GM12878 (cell line): ENCODE data around the gene DOC2B. TPM values are rescaled to one million over a fixed set of nuclear protein-coding genes. Genes with fewer than 3 reads are reported as not detected.

ENCODE experiments used
- ATAC-seq: fragments of 200-7000 bp; cut with Tn5 transposase; 3 replicates; pipeline ENCODE4 v1.9.1; 2020; ENCODE audit warnings: mild to moderate bottlenecking, moderate library complexity
- BruUV-seq: library from RNA; stranded (reverse); fragments of 400-500 nt; replicated peaks from 2 replicates; lab custom pipeline; 2021; lab: Mats Ljungman, UMichigan
- CTCF ChIA-PET: fragments of 300-600 bp; sonication (Branson Sonifier 250); formaldehyde crosslinking; extraction: SDS; loops from one replicate; lab custom pipeline; 2021; ENCODE audit warnings: inconsistent platforms; lab: Yijun Ruan, JAX
- POLR2A ChIA-PET: fragments of 350-600 bp; formaldehyde crosslinking; extraction: SDS; loops from one replicate; lab custom pipeline; 2021; ENCODE audit warnings: inconsistent platforms; lab: Charles Lee
- RAD21 ChIA-PET: fragments of 300-600 bp; sonication (Branson Sonifier 250); formaldehyde crosslinking; loops from one replicate; lab custom pipeline; 2023; ENCODE audit warnings: antibody characterized with exemption; ENCODE audit not compliant: unreplicated experiment; lab: Charles Lee
- SMC1A ChIA-PET: fragments of 300-600 bp; sonication (Branson Sonifier 250); formaldehyde crosslinking; loops from one replicate; lab custom pipeline; 2023; ENCODE audit not compliant: unreplicated experiment, uncharacterized antibody; lab: Charles Lee
- DNase-seq: peaks from one replicate; pipeline ENCODE4 v3.0.0-alpha.2; 2011; ENCODE audit warnings: low read depth, low spot score
- FAIRE-seq: peaks from 3 replicates; lab custom pipeline; 2011; peaks lifted over from hg19 to GRCh38; lab: Jason Lieb, UNC
- H2AFZ ChIP-seq: 2 replicates; pipeline ENCODE4 v1.6.0; 2011; ENCODE audit warnings: low read depth, low read length, control low read depth; ENCODE audit not compliant: control insufficient read depth
- H3K27ac ChIP-seq: 2 replicates; pipeline ENCODE4 v1.5.1; 2011; ENCODE audit warnings: control low read depth; ENCODE audit not compliant: control insufficient read depth, insufficient read depth
- H3K27me3 ChIP-seq, 2 experiments: replicated peaks in 1 of 2; 2 replicates each; pipeline versions ENCODE4 v1.6.0 to v1.6.1; 2011; ENCODE audit warnings: low read length in 1 of 2; ENCODE audit not compliant: control insufficient read depth in 2 of 2, insufficient read depth in 2 of 2
- H3K36me3 ChIP-seq, 2 experiments: 2 replicates each; pipeline ENCODE4 v1.5.1; 2011; ENCODE audit warnings: low read length in 1 of 2; ENCODE audit not compliant: control insufficient read depth in 2 of 2, insufficient read depth in 2 of 2
- H3K4me1 ChIP-seq: 2 replicates; pipeline ENCODE4 v1.6.1; 2011; ENCODE audit warnings: mild to moderate bottlenecking, low read length, moderate library complexity, mixed read lengths; ENCODE audit not compliant: control insufficient read depth, insufficient read depth
- H3K4me2 ChIP-seq: 2 replicates; pipeline ENCODE4 v1.6.0; 2011; ENCODE audit warnings: control low read depth; ENCODE audit not compliant: control insufficient read depth, insufficient read depth
- H3K4me3 ChIP-seq: fragments of 200-600 bp; sonication (generic); 2 replicates; pipeline ENCODE4 v1.5.1; 2016
- H3K79me2 ChIP-seq: 2 replicates; pipeline ENCODE4 v1.6.0; 2011; ENCODE audit warnings: low read length; ENCODE audit not compliant: control insufficient read depth, insufficient read depth
- H3K9ac ChIP-seq: 2 replicates; pipeline ENCODE4 v1.8.0; 2011; ENCODE audit warnings: low read length, control low read depth, mixed read lengths; ENCODE audit not compliant: control insufficient read depth, insufficient read depth
- H3K9me3 ChIP-seq: replicated peaks from 3 replicates; pipeline ENCODE4 v1.5.1; 2011; ENCODE audit warnings: mild to moderate bottlenecking, low read length; ENCODE audit not compliant: control insufficient read depth, insufficient read depth
- H4K20me1 ChIP-seq: 2 replicates; pipeline ENCODE4 v1.6.0; 2011; ENCODE audit not compliant: control insufficient read depth, insufficient read depth
- CREB1 ChIP-seq: IDR thresholded peaks from 2 replicates; pipeline ENCODE4 v1.6.1; 2012; ENCODE audit warnings: low read depth, mild to moderate bottlenecking, inconsistent platforms
- E2F4 ChIP-seq: IDR thresholded peaks from 2 replicates; pipeline ENCODE4 v1.6.1; 2012; ENCODE audit warnings: low read depth, low read length, improper control_type of control experiment
- JUNB ChIP-seq: IDR thresholded peaks from 2 replicates; pipeline ENCODE4 v1.6.1; 2016; ENCODE audit warnings: antibody characterized with exemption, mild to moderate bottlenecking
- MYB ChIP-seq: fragments of 150-350 bp; IDR thresholded peaks from 2 replicates; pipeline ENCODE4 v1.6.1; 2014; ENCODE audit warnings: mild to moderate bottlenecking, low read depth, low read length, borderline replicate concordance
- NR2C2 ChIP-seq: IDR thresholded peaks from 2 replicates; pipeline ENCODE4 v1.6.1; 2011; ENCODE audit warnings: borderline replicate concordance, low read depth; ENCODE audit not compliant: control insufficient read depth, insufficient read length
- SMC3 ChIP-seq: IDR thresholded peaks from 2 replicates; pipeline ENCODE4 v1.6.1; 2011; ENCODE audit warnings: low read length, improper control_type of control experiment, borderline replicate concordance
- SREBF2 ChIP-seq: IDR thresholded peaks from 2 replicates; pipeline ENCODE4 v1.6.1; 2012; ENCODE audit warnings: mild to moderate bottlenecking, low read length
- WGBS: methylation state at CpG from one replicate; pipeline ENCODE4 v1.1.6; 2016; ENCODE audit warnings: low lambda C conversion rate; ENCODE audit not compliant: insufficient replicate concordance, insufficient coverage; ENCODE audit errors: missing lambda C conversion rate; 5-methylcytosine and 5-hydroxymethylcytosine counted together
- in situ Hi-C: fragments of 300-500 bp; cut with MboI; formaldehyde crosslinking; loops from 9 replicates; pipeline ENCODE4 v1.14.3; 2018; ENCODE audit warnings: mixed read lengths
- intact Hi-C: fragments of 100-400 bp; cut with micrococcal nuclease; formaldehyde crosslinking; loops from one replicate; pipeline ENCODE4 v1.14.2; 2022; ENCODE audit not compliant: unreplicated experiment
- polyA plus RNA-seq, 11 experiments: library from polyadenylated mRNA; depleted of rRNA in 4 of 11; unstranded in 6 of 11; stranded (reverse) in 5 of 11; fragments of >200 nt; fragmentation: Nextera tagmentation in 4 of 11; fragmentation: Illumina TruSeq in 1 of 11; extraction: Ambion mirVana in 4 of 11; extraction: Trizol in 1 of 11; gene quantifications; 1 replicate in 1 of 11; 2 replicates in 10 of 11; pipeline versions ENCODE4 v1.2.1 to v1.2.3, GENCODE V29; 2011 to 2016; ENCODE audit warnings: inconsistent platforms in 2 of 11, missing spikeins in 2 of 11, low read depth in 1 of 11
- total RNA-seq, 4 experiments: library from RNA; depleted of rRNA in 3 of 4; stranded (reverse); fragments of >200 nt in 3 of 4; fragmentation: Illumina TruSeq in 1 of 4; extraction: Trizol in 1 of 4; gene quantifications; 2 replicates each; pipeline versions ENCODE4 v1.2.1 to v1.2.3, GENCODE V29; 2013 to 2021

The DOC2B gene
- total and polyA plus RNA-seq, 10 of the 15 experiments (the other 5 are each of a cell fraction or from before 2014, with no cell fraction given): not detected

DNA sequence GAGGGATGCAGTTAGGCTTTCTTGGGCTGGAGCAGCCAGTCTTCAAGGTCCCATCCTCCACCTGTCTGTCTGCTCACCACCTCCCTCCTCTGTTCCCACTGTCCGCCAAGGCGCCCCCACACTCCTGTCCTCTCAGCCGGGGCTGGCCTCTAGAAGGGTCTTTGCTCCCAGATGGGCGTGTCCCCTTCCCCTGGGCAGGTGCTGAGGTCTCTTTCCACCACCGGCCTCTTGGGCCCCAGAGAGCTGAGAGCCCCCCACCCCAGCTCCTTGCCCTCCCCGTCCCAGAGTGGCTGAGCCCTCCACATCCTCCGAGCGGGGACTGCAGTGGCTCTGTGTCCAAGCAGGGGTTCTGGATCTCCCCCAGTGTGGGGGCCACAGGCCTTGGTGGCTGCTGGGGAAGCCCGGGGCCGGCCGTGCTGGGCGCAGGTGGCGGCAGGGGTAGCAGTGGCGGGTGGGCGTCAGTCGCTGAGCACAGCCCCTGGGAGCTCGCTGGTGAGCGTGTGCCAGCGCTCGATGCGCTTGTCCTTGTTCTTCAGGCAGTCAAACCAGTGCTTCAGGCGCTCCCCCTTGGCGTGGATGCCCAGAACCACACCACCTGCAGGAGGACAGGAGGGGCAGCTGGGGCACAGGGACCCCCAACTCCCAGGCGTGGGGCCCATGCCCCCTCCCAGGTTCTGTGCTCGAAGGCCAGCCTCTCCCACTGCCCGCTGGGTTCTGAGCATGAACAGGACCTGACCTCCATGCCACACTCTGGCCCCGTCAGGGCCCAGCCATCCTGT lies 34.3 kb downstream of the DOC2B start (continued):
- TF ChIP-seq SMC3 (no peak), SREBF2 (no peak), NR2C2 (no peak)

- Histone ChIP-seq H3K4me1 (no peaks in the 10 kb centered on the region), H2AFZ (no peak overlapping the region), H3K9me3 (no peaks in the 10 kb centered on the region), H4K20me1 (no peaks in the 10 kb centered on the region), H3K27me3 (no peaks in the 10 kb centered on the region), H3K4me2 (no peak overlapping the region), H3K79me2 (no peaks in the 10 kb centered on the region), H3K4me3 (no peak overlapping the region), H3K27ac (no peak overlapping the region), H3K36me3 (no peaks in the 10 kb centered on the region), H3K9ac (no peak overlapping the region)
- 45% methylated on average over 10 of the region's 10 CpGs for WGBS
- ChIA-PET RAD21 (no interaction called here), POLR2A (interaction anchor here (0.5 kb wide), 1 partner anchor 561 kb away, joined by 3 read pairs; no protein-coding TSS in a partner anchor), SMC1A (no interaction called here), CTCF (no interaction called here)
- no peak for DNase-seq
- no peak for ATAC-seq
- no peak for FAIRE-seq
- in situ Hi-C loops: no loop called here
- intact Hi-C loops: no loop called here
- BruUV-seq: no TSS peak
- no peak for TF ChIP-seq CREB1
- TF ChIP-seq JUNB: no peak
- TF ChIP-seq E2F4: no peak
- no peak for TF ChIP-seq MYB
These were observed 34.9 kb downstream of the DOC2B start for GRCh38 chr17:146546-146945.
